DMS153 treated with DMSO at 0.1 percent for 48 hours (cell line): ENCODE data around the gene NLGN4X.

ENCODE experiments used
- DNase-seq: peaks from one replicate; lab custom pipeline; 2025; ENCODE audit not compliant: unreplicated experiment; lab: John Stamatoyannopoulos, UW

NLGN4X gene

GRCh38 chrX:6228720-6229119, at the start of gene NLGN4X:
Gene NLGN4X, minus strand, starts transcription at chrX:6228867. Its CDS starts 77,401 bp downstream, at chrX:6151466.
- peak; percentile 26 for DNase-seq

- DNase-seq = no peak
Measured at GRCh38 chrX:6266041-6266440, 37.4 kb upstream of the NLGN4X start.

DNA sequence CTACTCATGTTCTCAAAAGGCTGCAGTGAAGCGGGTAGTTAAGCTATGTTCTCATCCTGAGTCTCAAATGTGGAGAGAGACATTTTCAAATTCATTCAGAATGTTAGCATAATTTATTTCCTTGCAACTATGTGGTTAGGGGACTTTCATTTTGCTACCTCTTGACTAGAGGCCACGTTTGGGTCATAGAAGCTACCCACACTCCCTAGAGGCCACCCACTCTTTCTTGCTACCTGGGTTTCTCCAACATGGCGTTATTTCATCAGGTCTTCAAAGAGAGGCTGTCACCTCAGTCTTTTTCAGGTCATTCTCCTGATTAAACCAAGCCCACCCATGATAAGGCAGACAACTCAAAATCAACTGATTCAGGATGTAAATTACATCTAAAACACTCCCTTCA, 34.3 kb upstream of the NLGN4X start:
- no peak for DNase-seq

GRCh38 chrX:6257025-6257424, 28.4 kb upstream of the NLGN4X start:
- DNase-seq = no peak

- no peak for DNase-seq
Measured at GRCh38 chrX:6244666-6245065, 16.0 kb upstream of the NLGN4X start.

DNA sequence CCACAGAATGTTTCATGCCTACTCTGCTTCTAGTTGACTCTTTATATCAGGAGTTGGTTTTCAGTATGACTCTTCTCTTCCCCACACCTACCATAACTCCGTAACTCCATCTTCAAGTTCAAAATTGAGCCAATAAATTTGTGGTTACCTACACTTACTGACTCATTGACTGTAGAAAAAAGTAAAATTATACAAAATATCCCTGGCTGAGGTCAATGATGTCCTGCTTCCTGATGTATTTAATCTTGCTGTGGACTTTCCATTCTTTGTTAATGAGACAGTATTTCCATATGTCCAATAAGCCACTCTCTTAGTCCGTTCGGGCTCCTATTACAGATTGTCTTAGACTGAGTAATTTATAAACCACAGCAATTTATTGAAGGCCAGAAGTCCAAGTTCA, 9.9 kb upstream of the NLGN4X start:
- DNase-seq = no peak

- DNase-seq = peak; percentile 4
Measured at GRCh38 chrX:6227935-6228334, 732 bp downstream of the NLGN4X start.

- DNase-seq = no peak
Measured at GRCh38 chrX:6227453-6227835, 1.2 kb downstream of the NLGN4X start.

GRCh38 chrX:6226596-6227452, 1.8 kb downstream of the NLGN4X start:
- no peak for DNase-seq

- no peak for DNase-seq
Measured at GRCh38 chrX:6225911-6226595, 2.6 kb downstream of the NLGN4X start.

DNA sequence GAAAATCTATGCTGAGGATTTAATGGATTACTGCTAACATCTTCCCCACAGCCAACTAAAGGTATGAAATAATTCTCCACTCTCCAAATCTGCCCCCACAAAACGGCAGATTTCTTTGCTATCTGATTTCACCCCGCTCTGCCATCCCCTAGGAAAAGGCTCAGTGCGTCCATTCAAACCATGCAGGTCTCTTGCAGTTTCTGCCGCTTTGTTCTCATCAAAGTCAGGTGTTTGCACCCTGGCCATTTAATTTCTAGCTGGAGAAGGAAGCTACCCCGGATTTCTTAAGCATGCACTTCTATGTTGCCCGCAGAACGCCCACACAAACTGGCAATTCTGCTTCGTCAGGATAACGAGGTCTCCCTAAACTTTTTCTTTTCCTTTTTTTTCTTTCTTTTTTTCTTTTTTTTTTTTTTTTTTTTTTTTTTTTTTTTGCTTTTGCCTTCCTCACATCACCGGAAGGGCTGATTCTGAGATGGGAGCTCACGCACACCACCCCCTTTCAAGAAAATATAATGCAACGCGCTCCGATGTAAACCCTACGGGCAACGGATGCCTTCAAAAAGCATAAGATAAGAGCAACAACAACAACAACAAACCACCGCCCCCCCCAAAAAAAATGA, 3.3 kb downstream of the NLGN4X start:
- DNase-seq = no peak

- DNase-seq = no peak
Measured at GRCh38 chrX:6223516-6223915, 5.2 kb downstream of the NLGN4X start.

GRCh38 chrX:6210230-6210629, 18.4 kb downstream of the NLGN4X start:
- DNase-seq = no peak

DNA sequence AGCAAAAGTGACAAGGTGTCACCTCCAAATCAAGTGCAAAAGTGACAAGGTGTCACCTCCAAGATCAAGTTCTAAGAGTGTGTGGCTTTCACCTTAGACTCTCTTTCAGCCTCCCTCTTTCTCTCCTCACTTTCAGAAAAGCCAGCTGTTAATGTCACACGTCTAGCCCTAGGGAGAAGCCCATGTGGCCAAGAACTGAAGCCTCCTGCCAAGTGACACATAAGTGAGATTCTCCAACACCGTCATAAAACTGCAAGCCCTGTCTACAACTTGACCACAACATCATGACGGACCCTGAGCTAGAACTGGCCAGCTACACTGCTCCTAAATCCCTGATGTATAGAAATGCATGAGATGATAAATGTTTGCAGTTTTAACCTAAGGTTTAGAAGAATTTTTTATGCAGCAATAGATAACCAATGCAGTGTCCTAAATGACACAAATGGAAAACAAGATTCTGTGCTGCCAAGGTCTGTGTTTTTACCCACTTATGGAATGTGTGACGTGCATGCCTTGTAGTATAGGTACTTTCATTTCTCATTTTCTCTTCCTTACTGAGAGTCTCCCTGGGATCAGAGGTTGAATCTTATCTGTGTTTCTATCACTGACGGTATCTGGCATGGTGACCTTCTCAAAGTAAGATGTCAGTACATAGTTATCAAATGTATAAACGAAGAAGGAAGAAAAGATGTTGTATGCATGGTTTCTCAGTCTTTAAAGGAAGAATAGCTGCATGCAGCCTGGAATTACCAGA, 25.0 kb downstream of the NLGN4X start:
- no peak for DNase-seq

- DNase-seq = no peak
Measured at GRCh38 chrX:6199486-6199885, 29.2 kb downstream of the NLGN4X start.

GRCh38 chrX:6187256-6187655, 41.4 kb downstream of the NLGN4X start:
- no peak for DNase-seq

DNA sequence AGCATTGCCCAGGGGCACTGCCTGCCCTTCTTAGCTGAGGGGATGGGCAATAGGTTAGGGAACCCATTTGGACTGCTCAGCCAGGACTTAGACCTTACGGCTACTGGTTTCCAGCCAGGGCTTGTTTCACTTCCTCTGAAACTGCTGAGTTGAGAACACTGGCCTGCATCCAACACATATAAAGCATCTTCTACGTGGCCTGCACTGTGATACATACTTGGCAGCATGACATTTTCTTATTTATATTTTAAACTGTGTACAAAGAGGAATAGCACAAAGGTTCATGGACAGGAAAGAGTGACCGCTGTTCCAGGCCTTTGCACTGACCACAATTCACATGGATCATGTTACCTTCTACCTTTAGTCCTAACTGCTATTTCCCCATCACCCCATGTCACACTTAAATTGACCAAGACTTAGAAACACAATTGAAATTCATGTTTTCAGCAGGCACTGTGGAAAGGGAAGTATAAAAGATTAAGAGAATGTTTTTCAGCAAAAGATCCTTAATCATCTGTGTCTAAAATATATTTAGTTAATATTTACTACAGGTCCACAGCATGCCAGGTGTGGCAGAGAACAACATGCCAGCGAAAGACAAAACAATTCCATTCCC, 43.7 kb downstream of the NLGN4X start:
- no peak for DNase-seq

DNA sequence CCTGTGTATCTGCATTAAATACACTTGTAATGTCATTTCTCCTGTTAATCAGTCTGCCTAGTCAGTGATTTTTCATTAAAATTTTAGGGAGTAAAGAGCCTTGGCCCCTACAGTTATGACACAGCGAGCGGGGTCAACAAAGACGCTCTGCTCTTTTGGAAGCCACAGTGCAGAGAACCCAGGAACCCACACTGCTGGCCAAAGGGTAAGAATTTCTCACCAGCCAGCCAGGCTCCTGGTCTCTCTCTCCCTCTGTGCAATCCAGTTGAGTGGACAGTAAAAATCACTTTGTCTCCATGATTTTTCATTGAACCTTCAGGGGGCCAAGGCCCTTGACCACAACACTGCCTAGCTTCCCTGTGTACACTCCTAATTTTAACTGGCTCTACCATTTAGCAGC, 52.8 kb downstream of the NLGN4X start:
- no peak for DNase-seq

GRCh38 chrX:6170424-6170823, 58.2 kb downstream of the NLGN4X start:
- no peak for DNase-seq

DNA sequence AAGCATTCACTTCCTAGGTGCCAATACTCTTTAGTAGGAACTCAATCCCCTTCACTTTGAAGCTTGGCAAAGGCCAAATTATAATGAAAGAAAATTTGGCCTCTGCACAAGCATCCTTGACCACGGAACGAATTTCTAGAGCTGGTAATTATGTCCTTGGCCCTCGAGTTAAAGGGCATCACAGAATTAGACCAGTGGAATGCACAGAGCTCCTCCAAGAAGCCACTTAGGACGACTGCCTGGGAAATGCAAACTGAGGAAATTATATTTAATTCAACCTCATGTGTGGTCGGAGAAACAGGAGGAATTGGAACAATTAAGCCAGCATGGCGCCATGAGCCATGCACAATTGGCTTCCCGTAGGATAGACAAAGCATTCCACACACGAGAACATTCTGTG, 59.3 kb downstream of the NLGN4X start:
- no peak for DNase-seq

DNA sequence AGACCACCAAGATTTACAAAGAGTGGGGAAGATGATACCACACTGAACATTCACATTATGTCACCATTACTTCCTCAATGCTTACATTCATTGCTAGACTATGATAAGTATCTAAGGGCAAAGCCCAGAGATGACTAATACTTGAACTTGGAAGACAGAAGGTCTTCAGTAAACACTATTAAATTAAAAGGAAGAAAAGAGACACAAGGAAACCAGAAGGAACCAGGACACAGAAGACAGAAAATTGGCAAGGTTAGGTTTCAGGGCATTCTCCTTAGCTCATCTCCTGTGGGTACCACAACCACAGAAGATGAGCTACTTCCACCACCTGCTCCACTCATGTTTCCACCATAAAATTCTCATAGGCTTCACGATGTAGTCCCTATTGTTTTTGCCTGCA, 64.9 kb downstream of the NLGN4X start:
- no peak for DNase-seq
